ENCODE results near the gene CFAP161.

Gene CFAP161

GRCh38 chr15:81196576-81197254 is 62.6 kb downstream of the CFAP161 start, which contains the start of gene IL16:
TSS of gene IL16 (plus strand) at chr15:81196879. CDS start at chr15:81225400, 28,521 bp downstream.
- H2AFZ ChIP-seq (ENCODE audit: low read length): no peak within 1 kb of the TSS
- H3K9me3 ChIP-seq (ENCODE audit: insufficient read depth, low read depth, low read length): no peaks in the 10 kb centered on the region
- H3K36me3 ChIP-seq (ENCODE audit: insufficient read depth, low read length): no peaks in the 10 kb centered on the region
- TF ChIP-seq EZH2phosphoT487 (IDR thresholded peaks at IDR 0.05; ENCODE audit: borderline replicate concordance): no peak
- TF ChIP-seq CTCF (conservative IDR thresholded peaks at IDR 0.05; ENCODE audit: low read length): no peak
- no peak within 1 kb of the TSS for H3K4me2 ChIP-seq (ENCODE audit: low read depth, low read length, poor library complexity, severe bottlenecking)
- no peaks in the 10 kb centered on the region for H3K4me1 ChIP-seq (ENCODE audit: insufficient read depth, low read length, poor library complexity, severe bottlenecking)
- H3K4me3 ChIP-seq (ENCODE audit: low read length, poor library complexity, severe bottlenecking): no peak within 1 kb of the TSS
- no peaks in the 10 kb centered on the region for H3K79me2 ChIP-seq (ENCODE audit: insufficient read depth, low read length)
- H3K9me2 ChIP-seq (replicated peaks; ENCODE audit: low read depth, low read length): no peaks in the 10 kb centered on the region
- no peaks in the 10 kb centered on the region for H4K20me1 ChIP-seq (ENCODE audit: insufficient read depth, low read length, poor library complexity, severe bottlenecking)
- no peak within 1 kb of the TSS for H3K9ac ChIP-seq (ENCODE audit: low read depth, low read length, poor library complexity, severe bottlenecking)
- H3F3A ChIP-seq (ENCODE audit: low read depth): no peaks in the 10 kb centered on the region
- H3K27me3 ChIP-seq (ENCODE audit: insufficient read depth, low read length, poor library complexity, severe bottlenecking): no peaks in the 10 kb centered on the region

GRCh38 chr15:81197255-81197630 is 63.2 kb downstream of the CFAP161 start:
- no peaks in the 10 kb centered on the region for H3K36me3 ChIP-seq (ENCODE audit: insufficient read depth, low read length)
- no peaks in the 10 kb centered on the region for H3K4me1 ChIP-seq (ENCODE audit: insufficient read depth, low read length, poor library complexity, severe bottlenecking)
- H3F3A ChIP-seq (ENCODE audit: low read depth): no peaks in the 10 kb centered on the region
- no peak overlapping the region for H3K4me2 ChIP-seq (ENCODE audit: low read depth, low read length, poor library complexity, severe bottlenecking)
- TF ChIP-seq CTCF (conservative IDR thresholded peaks at IDR 0.05; ENCODE audit: low read length) (no peak), EZH2phosphoT487 (IDR thresholded peaks at IDR 0.05; ENCODE audit: borderline replicate concordance) (no peak)
- no peak overlapping the region for H3K4me3 ChIP-seq (ENCODE audit: low read length, poor library complexity, severe bottlenecking)
- H3K9me2 ChIP-seq (replicated peaks; ENCODE audit: low read depth, low read length): no peaks in the 10 kb centered on the region
- no peaks in the 10 kb centered on the region for H3K9me3 ChIP-seq (ENCODE audit: insufficient read depth, low read depth, low read length)
- H3K79me2 ChIP-seq (ENCODE audit: insufficient read depth, low read length): no peaks in the 10 kb centered on the region
- no peak overlapping the region for H3K9ac ChIP-seq (ENCODE audit: low read depth, low read length, poor library complexity, severe bottlenecking)
- no peak overlapping the region for H2AFZ ChIP-seq (ENCODE audit: low read length)
- H4K20me1 ChIP-seq (ENCODE audit: insufficient read depth, low read length, poor library complexity, severe bottlenecking): no peaks in the 10 kb centered on the region
- no peaks in the 10 kb centered on the region for H3K27me3 ChIP-seq (ENCODE audit: insufficient read depth, low read length, poor library complexity, severe bottlenecking)

- no peak overlapping the region for H3K4me2 ChIP-seq (ENCODE audit: low read depth, low read length, poor library complexity, severe bottlenecking)
- no peak overlapping the region for H2AFZ ChIP-seq (ENCODE audit: low read length)
- H3K27me3 ChIP-seq (ENCODE audit: insufficient read depth, low read length, poor library complexity, severe bottlenecking): no peaks in the 10 kb centered on the region
- H3K36me3 ChIP-seq (ENCODE audit: insufficient read depth, low read length): no peaks in the 10 kb centered on the region
- no peaks in the 10 kb centered on the region for H4K20me1 ChIP-seq (ENCODE audit: insufficient read depth, low read length, poor library complexity, severe bottlenecking)
- H3K9me2 ChIP-seq (replicated peaks; ENCODE audit: low read depth, low read length): no peaks in the 10 kb centered on the region
- H3K79me2 ChIP-seq (ENCODE audit: insufficient read depth, low read length): no peaks in the 10 kb centered on the region
- H3F3A ChIP-seq (ENCODE audit: low read depth): no peaks in the 10 kb centered on the region
- H3K9ac ChIP-seq (ENCODE audit: low read depth, low read length, poor library complexity, severe bottlenecking): no peak overlapping the region
- no peaks in the 10 kb centered on the region for H3K4me1 ChIP-seq (ENCODE audit: insufficient read depth, low read length, poor library complexity, severe bottlenecking)
- TF ChIP-seq CTCF (conservative IDR thresholded peaks at IDR 0.05; ENCODE audit: low read length) (no peak), EZH2phosphoT487 (IDR thresholded peaks at IDR 0.05; ENCODE audit: borderline replicate concordance) (no peak)
- H3K9me3 ChIP-seq (ENCODE audit: insufficient read depth, low read depth, low read length): no peaks in the 10 kb centered on the region
- H3K4me3 ChIP-seq (ENCODE audit: low read length, poor library complexity, severe bottlenecking): no peak overlapping the region
These were observed 63.7 kb downstream of the CFAP161 start for GRCh38 chr15:81197688-81198281.

Data from Loucy (cell line).